ENCODE data around the gene CDC42BPG. TPM values are rescaled to one million over a fixed set of nuclear protein-coding genes. Genes with fewer than 3 reads are reported as not detected.
A peak's percentile ranks its signal among the peaks of the same experiment; 100 is the strongest.

The CDC42BPG gene
- total RNA-seq, 2 experiments from 2014 or later: 0.42 to 1.3 TPM

- DNase-seq: peak; percentile 76
- ChIA-PET CTCF (interaction anchor here (0.6 to 1.8 kb wide), 7 partner anchors 10 to 267 kb away, joined by 3 to 9 read pairs (median 3); partner anchors contain the start of gene CDC42BPG), POLR2A (interaction anchor here (0.8 to 1.0 kb wide), 2 partner anchors 32 to 694 kb away, joined by 3 to 4 read pairs; no protein-coding TSS in a partner anchor)
- Mint-ChIP-seq H3K9me3 (no peaks in the 10 kb centered on the region), H3K36me3 (ENCODE audit: low read depth) (peaks cover 18% of the 10 kb centered on the region), H3K4me1 (peaks cover 25% of the 10 kb centered on the region), H3K27ac (peak overlapping the region; percentile 94), H3K4me3 (peak overlapping the region; percentile 96), H3K27me3 (no peaks in the 10 kb centered on the region)
Measured at GRCh38 chr11:64810891-64811272, 33.6 kb downstream of the CDC42BPG start.

- peak; percentile 87 for DNase-seq
- Mint-ChIP-seq H3K4me3 (peak within 1 kb of the TSS; percentile 96), H3K27me3 (no peaks in the 10 kb centered on the region), H3K27ac (peak within 1 kb of the TSS; percentile 94), H3K9me3 (no peaks in the 10 kb centered on the region), H3K36me3 (ENCODE audit: low read depth) (peaks cover 23% of the 10 kb centered on the region), H3K4me1 (peaks cover 25% of the 10 kb centered on the region)
- ChIA-PET CTCF (interaction anchor here (0.6 to 1.8 kb wide), 6 partner anchors 10 to 268 kb away, joined by 3 to 9 read pairs (median 3); partner anchors contain the start of gene CDC42BPG), POLR2A (interaction anchor here (0.8 to 1.0 kb wide), 2 partner anchors 32 to 694 kb away, joined by 3 to 4 read pairs; no protein-coding TSS in a partner anchor)
Measured at GRCh38 chr11:64810271-64810890, 34.1 kb downstream of the CDC42BPG start, which contains the start of gene MEN1. TSS of gene MEN1 (minus strand) at chr11:64810551. CDS start at chr11:64810109, 442 bp downstream.

GRCh38 chr11:64809781-64810241 lies 34.6 kb downstream of the CDC42BPG start:
- Mint-ChIP-seq H3K4me3 (peak overlapping the region; percentile 96), H3K27ac (peak overlapping the region; percentile 94), H3K9me3 (no peaks in the 10 kb centered on the region), H3K36me3 (ENCODE audit: low read depth) (peaks cover 27% of the 10 kb centered on the region), H3K27me3 (no peaks in the 10 kb centered on the region), H3K4me1 (peaks cover 25% of the 10 kb centered on the region)
- POLR2A ChIA-PET: no interaction called here
- CTCF ChIA-PET: interaction anchor here (1.0 to 1.8 kb wide), 2 partner anchors 34 to 42 kb away, joined by 3 to 9 read pairs; partner anchors contain the start of gene CDC42BPG
- peak; percentile 14 for DNase-seq

- Mint-ChIP-seq H3K4me3 (no peak overlapping the region), H3K4me1 (peaks cover 44% of the 10 kb centered on the region), H3K9me3 (no peaks in the 10 kb centered on the region), H3K27me3 (no peaks in the 10 kb centered on the region), H3K27ac (no peak overlapping the region), H3K36me3 (ENCODE audit: low read depth) (peaks cover 35% of the 10 kb centered on the region)
- ChIA-PET CTCF (interaction anchor here (0.6 kb wide), 1 partner anchor 219 kb away, joined by 3 read pairs; no protein-coding TSS in a partner anchor), POLR2A (no interaction called here)
- DNase-seq: no peak
Measured at GRCh38 chr11:64805481-64805880, 39.0 kb downstream of the CDC42BPG start.

GRCh38 chr11:64804346-64805210 lies 39.9 kb downstream of the CDC42BPG start:
- ChIA-PET CTCF (interaction anchor here (0.6 to 2.2 kb wide), 2 partner anchors 40 to 220 kb away, joined by 3 to 7 read pairs; partner anchors contain the start of gene CDC42BPG), POLR2A (no interaction called here)
- Mint-ChIP-seq H3K4me1 (peaks cover 39% of the 10 kb centered on the region), H3K9me3 (no peaks in the 10 kb centered on the region), H3K4me3 (peak overlapping the region; percentile 80), H3K27me3 (no peaks in the 10 kb centered on the region), H3K27ac (peak overlapping the region; percentile 87), H3K36me3 (ENCODE audit: low read depth) (peaks cover 40% of the 10 kb centered on the region)
- no peak for DNase-seq

- peaks cover 36% of the 10 kb centered on the region for H3K4me1 Mint-ChIP-seq
- H3K27me3 Mint-ChIP-seq: no peaks in the 10 kb centered on the region
- POLR2A ChIA-PET: no interaction called here
Measured at GRCh38 chr11:64803846-64804345, 40.6 kb downstream of the CDC42BPG start.

GRCh38 chr11:64803158-64803845 lies 41.2 kb downstream of the CDC42BPG start, which contains the start of gene MAP4K2:
TSS of gene MAP4K2 (minus strand) at chr11:64803214. CDS start at chr11:64803149, 65 bp downstream.
- peaks cover 37% of the 10 kb centered on the region for H3K4me1 Mint-ChIP-seq
- DNase-seq: peak; percentile 84
- H3K27ac Mint-ChIP-seq: peak within 1 kb of the TSS; percentile 87
- CTCF ChIA-PET: interaction anchor here (1.0 to 2.2 kb wide), 2 partner anchors 9 to 41 kb away, joined by 3 to 7 read pairs; partner anchors contain the start of gene CDC42BPG
- H3K27me3 Mint-ChIP-seq: no peaks in the 10 kb centered on the region
- peak within 1 kb of the TSS; percentile 80 for H3K4me3 Mint-ChIP-seq
- H3K9me3 Mint-ChIP-seq: no peaks in the 10 kb centered on the region
- POLR2A ChIA-PET: no interaction called here
- H3K36me3 Mint-ChIP-seq (ENCODE audit: low read depth): peaks cover 46% of the 10 kb centered on the region

More at GRCh38 chr11:64803846-64804345, 40.6 kb downstream of the CDC42BPG start:
- CTCF ChIA-PET: interaction anchor here (2.2 kb wide), 1 partner anchor 40 kb away, joined by 7 read pairs; the partner anchor contains the start of gene CDC42BPG
- Mint-ChIP-seq H3K9me3 (no peaks in the 10 kb centered on the region), H3K36me3 (ENCODE audit: low read depth) (peaks cover 43% of the 10 kb centered on the region), H3K4me3 (peak overlapping the region; percentile 80), H3K27ac (peak overlapping the region; percentile 87)
- no peak for DNase-seq

- Mint-ChIP-seq H3K4me1 (peaks cover 34% of the 10 kb centered on the region), H3K4me3 (peak overlapping the region; percentile 79), H3K27me3 (no peaks in the 10 kb centered on the region), H3K9me3 (no peaks in the 10 kb centered on the region), H3K27ac (peak overlapping the region; percentile 85), H3K36me3 (ENCODE audit: low read depth) (peaks cover 40% of the 10 kb centered on the region)
- DNase-seq: no peak
- POLR2A ChIA-PET: no interaction called here
- CTCF ChIA-PET: interaction anchor here (0.9 to 2.2 kb wide), 3 partner anchors 8 to 42 kb away, joined by 3 to 7 read pairs (median 3); partner anchors contain the start of gene CDC42BPG
Measured at GRCh38 chr11:64802370-64803157, 41.9 kb downstream of the CDC42BPG start.

- Mint-ChIP-seq H3K4me3 (peak overlapping the region; percentile 79), H3K4me1 (peaks cover 32% of the 10 kb centered on the region), H3K36me3 (ENCODE audit: low read depth) (peaks cover 36% of the 10 kb centered on the region), H3K9me3 (no peaks in the 10 kb centered on the region), H3K27me3 (no peaks in the 10 kb centered on the region), H3K27ac (peak overlapping the region; percentile 85)
- CTCF ChIA-PET: interaction anchor here (0.9 to 1.0 kb wide), 2 partner anchors 7 to 35 kb away, joined by 3 read pairs; no protein-coding TSS in a partner anchor
- POLR2A ChIA-PET: no interaction called here
- no peak for DNase-seq
Measured at GRCh38 chr11:64801561-64802369, 42.7 kb downstream of the CDC42BPG start.

- POLR2A ChIA-PET: no interaction called here
Measured at GRCh38 chr11:64801158-64801464, 43.3 kb downstream of the CDC42BPG start.

More at GRCh38 chr11:64801158-64801464, 43.3 kb downstream of the CDC42BPG start:
- no peak for DNase-seq
- Mint-ChIP-seq H3K9me3 (no peaks in the 10 kb centered on the region), H3K27ac (peak overlapping the region; percentile 85), H3K4me1 (peaks cover 39% of the 10 kb centered on the region), H3K27me3 (no peaks in the 10 kb centered on the region), H3K4me3 (peak overlapping the region; percentile 79), H3K36me3 (ENCODE audit: low read depth) (peaks cover 34% of the 10 kb centered on the region)
- CTCF ChIA-PET: interaction anchor here (0.8 to 1.7 kb wide), 2 partner anchors 20 to 56 kb away, joined by 3 to 5 read pairs; no protein-coding TSS in a partner anchor
